Glomerular visceral epithelial cell (primary cell): ENCODE data around the gene MECP2.
"Not testable (repeated sequence)": the region's sequence is repeated elsewhere in the genome, so short reads cannot be mapped to it uniquely, and the experiment has no call there.

ENCODE experiments used
- DNase-seq: peaks from one replicate; pipeline ENCODE4 v3.0.0-alpha.2; 2016; ENCODE audit errors: extremely low spot score

The MECP2 gene

GRCh38 chrX:154097589-154098541 is at the start of gene MECP2:
Gene MECP2, minus strand, starts transcription at chrX:154097717.
- peak; percentile 92 for DNase-seq

- DNase-seq = not testable (repeated sequence)
Measured at GRCh38 chrX:154144010-154144409, 46.5 kb upstream of the MECP2 start, which contains the start of gene OPN1LW. Gene OPN1LW, plus strand, starts transcription at chrX:154144243. Its CDS starts 41 bp downstream, at chrX:154144284.

- DNase-seq = no peak
Measured at GRCh38 chrX:154142950-154143745, 45.6 kb upstream of the MECP2 start.

GRCh38 chrX:154142386-154142785 is 44.9 kb upstream of the MECP2 start:
- no peak for DNase-seq

- DNase-seq = no peak
Measured at GRCh38 chrX:154140742-154141141, 43.2 kb upstream of the MECP2 start.

- DNase-seq = no peak
Measured at GRCh38 chrX:154140206-154140605, 42.7 kb upstream of the MECP2 start.

- no peak for DNase-seq
Measured at GRCh38 chrX:154138857-154139256, 41.3 kb upstream of the MECP2 start.

- DNase-seq = peak; percentile 48
Measured at GRCh38 chrX:154136627-154137161, 39.2 kb upstream of the MECP2 start.

- DNase-seq = peak; percentile 27
Measured at GRCh38 chrX:154135458-154136229, 38.1 kb upstream of the MECP2 start.

- DNase-seq = no peak
Measured at GRCh38 chrX:154132366-154132765, 34.8 kb upstream of the MECP2 start.

GRCh38 chrX:154131955-154132354 is 34.4 kb upstream of the MECP2 start:
- no peak for DNase-seq

GRCh38 chrX:154126101-154126500 is 28.6 kb upstream of the MECP2 start:
- no peak for DNase-seq

- DNase-seq = no peak
Measured at GRCh38 chrX:154125391-154126040, 28.0 kb upstream of the MECP2 start.

GRCh38 chrX:154123241-154124219 is 26.0 kb upstream of the MECP2 start:
- DNase-seq = no peak

- no peak for DNase-seq
Measured at GRCh38 chrX:154121961-154122360, 24.4 kb upstream of the MECP2 start.

- DNase-seq = no peak
Measured at GRCh38 chrX:154121207-154121606, 23.7 kb upstream of the MECP2 start.

- no peak for DNase-seq
Measured at GRCh38 chrX:154120567-154120966, 23.1 kb upstream of the MECP2 start.

- no peak for DNase-seq
Measured at GRCh38 chrX:154117566-154117965, 20.0 kb upstream of the MECP2 start.

GRCh38 chrX:154116426-154117211 is 19.1 kb upstream of the MECP2 start:
- no peak for DNase-seq
